ENCODE data around the gene MT1G. TPM values are rescaled to one million over a fixed set of nuclear protein-coding genes. Genes with fewer than 3 reads are reported as not detected.

The MT1G gene
- total and polyA plus RNA-seq, 4 donors, result 152 to 9,444 (median 3,398) TPM

DNA sequence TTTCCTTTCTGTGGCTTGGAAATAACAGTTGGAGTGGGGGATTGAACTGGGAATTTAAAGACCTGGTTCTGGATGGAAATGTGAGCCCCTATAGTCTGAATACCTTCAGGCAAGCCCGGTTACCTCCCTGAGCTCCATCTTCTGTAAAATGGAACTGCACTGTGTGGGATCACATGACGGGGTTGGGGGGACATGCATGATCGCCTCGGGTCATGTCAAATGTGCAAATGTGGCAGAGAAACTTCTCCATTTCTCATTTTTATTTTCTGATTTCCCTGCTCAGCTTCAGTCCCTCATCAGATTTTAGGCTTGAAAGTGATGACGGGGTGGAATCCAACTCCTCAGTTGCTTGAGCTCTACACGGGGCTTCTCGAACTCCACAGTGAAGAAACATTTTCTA lies 14.6 kb downstream of the MT1G start:
- H3K27ac ChIP-seq (ENCODE audit: low read depth in 1 of 2, low read length in 2 of 2), result no peak overlapping the region
- no peaks in the 10 kb centered on the region for H3K27me3 ChIP-seq (ENCODE audit: control insufficient read depth in 4 of 4, insufficient read depth in 4 of 4, low read length in 3 of 4)
- H3K4me1 ChIP-seq (ENCODE audit: control insufficient read depth in 4 of 4, insufficient read depth in 4 of 4, low read length in 3 of 4), result peaks cover 4 to 11% (median 6%) of the 10 kb centered on the region in 4 donors
- DNase-seq (ENCODE audit: low spot score), result no peak
- no peaks in the 10 kb centered on the region for H3K9me3 ChIP-seq (ENCODE audit: control insufficient read depth in 4 of 4, low read length in 3 of 4)
- H3K36me3 ChIP-seq (ENCODE audit: control insufficient read depth in 4 of 4, insufficient read depth in 3 of 4, low read depth in 1 of 4, low read length in 3 of 4), result no peaks in the 10 kb centered on the region
- WGBS, result 89% methylated on average over 7 of the region's 7 CpGs
- H3K4me3 ChIP-seq (ENCODE audit: low read depth in 1 of 3, low read length in 3 of 3), result no peak overlapping the region
- TF ChIP-seq, protein P1, sequence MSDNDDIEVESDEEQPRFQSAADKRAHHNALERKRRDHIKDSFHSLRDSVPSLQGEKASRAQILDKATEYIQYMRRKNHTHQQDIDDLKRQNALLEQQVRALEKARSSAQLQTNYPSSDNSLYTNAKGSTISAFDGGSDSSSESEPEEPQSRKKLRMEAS (IDR thresholded peaks at IDR 0.05), result no peak
- TF ChIP-seq HNF4G (IDR thresholded peaks at IDR 0.05), result no peak
- TF ChIP-seq, protein P2, sequence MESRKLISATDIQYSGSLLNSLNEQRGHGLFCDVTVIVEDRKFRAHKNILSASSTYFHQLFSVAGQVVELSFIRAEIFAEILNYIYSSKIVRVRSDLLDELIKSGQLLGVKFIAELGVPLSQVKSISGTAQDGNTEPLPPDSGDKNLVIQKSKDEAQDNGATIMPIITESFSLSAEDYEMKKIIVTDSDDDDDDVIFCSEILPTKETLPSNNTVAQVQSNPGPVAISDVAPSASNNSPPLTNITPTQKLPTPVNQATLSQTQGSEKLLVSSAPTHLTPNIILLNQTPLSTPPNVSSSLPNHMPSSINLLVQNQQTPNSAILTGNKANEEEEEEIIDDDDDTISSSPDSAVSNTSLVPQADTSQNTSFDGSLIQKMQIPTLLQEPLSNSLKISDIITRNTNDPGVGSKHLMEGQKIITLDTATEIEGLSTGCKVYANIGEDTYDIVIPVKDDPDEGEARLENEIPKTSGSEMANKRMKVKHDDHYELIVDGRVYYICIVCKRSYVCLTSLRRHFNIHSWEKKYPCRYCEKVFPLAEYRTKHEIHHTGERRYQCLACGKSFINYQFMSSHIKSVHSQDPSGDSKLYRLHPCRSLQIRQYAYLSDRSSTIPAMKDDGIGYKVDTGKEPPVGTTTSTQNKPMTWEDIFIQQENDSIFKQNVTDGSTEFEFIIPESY (IDR thresholded peaks at IDR 0.05), result no peak
- TF ChIP-seq, protein P3, sequence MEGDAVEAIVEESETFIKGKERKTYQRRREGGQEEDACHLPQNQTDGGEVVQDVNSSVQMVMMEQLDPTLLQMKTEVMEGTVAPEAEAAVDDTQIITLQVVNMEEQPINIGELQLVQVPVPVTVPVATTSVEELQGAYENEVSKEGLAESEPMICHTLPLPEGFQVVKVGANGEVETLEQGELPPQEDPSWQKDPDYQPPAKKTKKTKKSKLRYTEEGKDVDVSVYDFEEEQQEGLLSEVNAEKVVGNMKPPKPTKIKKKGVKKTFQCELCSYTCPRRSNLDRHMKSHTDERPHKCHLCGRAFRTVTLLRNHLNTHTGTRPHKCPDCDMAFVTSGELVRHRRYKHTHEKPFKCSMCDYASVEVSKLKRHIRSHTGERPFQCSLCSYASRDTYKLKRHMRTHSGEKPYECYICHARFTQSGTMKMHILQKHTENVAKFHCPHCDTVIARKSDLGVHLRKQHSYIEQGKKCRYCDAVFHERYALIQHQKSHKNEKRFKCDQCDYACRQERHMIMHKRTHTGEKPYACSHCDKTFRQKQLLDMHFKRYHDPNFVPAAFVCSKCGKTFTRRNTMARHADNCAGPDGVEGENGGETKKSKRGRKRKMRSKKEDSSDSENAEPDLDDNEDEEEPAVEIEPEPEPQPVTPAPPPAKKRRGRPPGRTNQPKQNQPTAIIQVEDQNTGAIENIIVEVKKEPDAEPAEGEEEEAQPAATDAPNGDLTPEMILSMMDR (IDR thresholded peaks at IDR 0.05; ENCODE audit: low read depth, low read length, missing input control), result no peak
- TF ChIP-seq JUND (IDR thresholded peaks at IDR 0.05), result no peak
- TF ChIP-seq YY1 (IDR thresholded peaks at IDR 0.05), result no peak
- no peak for TF ChIP-seq RXRA (IDR thresholded peaks at IDR 0.05)
- no peak for TF ChIP-seq FOXA1 (IDR thresholded peaks at IDR 0.05)
- TF ChIP-seq, protein P4, sequence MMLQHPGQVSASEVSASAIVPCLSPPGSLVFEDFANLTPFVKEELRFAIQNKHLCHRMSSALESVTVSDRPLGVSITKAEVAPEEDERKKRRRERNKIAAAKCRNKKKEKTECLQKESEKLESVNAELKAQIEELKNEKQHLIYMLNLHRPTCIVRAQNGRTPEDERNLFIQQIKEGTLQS (IDR thresholded peaks at IDR 0.05), result no peak
- no peak overlapping the region for H3K9ac ChIP-seq (ENCODE audit: low read depth in 1 of 2, low read length in 2 of 2)

DNA sequence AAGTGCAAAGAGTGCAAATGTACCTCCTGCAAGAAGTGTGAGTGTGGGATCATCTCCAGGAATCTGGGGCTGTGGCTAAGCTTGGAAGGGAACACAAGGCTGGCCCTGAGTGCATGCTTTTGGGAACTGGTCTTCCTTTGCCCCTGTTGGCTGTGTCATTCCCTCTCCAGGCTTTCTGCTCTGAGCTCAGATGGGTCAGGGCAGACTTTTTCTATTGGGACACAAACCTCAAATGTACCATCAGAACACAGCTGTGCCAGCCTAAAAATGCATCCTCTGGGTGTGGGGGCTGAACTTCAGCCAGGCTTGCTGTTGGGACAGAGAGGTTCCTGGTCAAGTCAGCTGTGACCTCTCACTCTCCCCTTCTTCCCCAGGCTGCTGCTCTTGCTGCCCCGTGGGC lies 15.3 kb downstream of the MT1G start:
- no peak overlapping the region for H3K4me3 ChIP-seq (ENCODE audit: low read depth in 1 of 3, low read length in 3 of 3)
- H3K4me1 ChIP-seq (ENCODE audit: control insufficient read depth in 4 of 4, insufficient read depth in 4 of 4, low read length in 3 of 4), result peaks cover 5 to 13% (median 9%) of the 10 kb centered on the region in 4 donors
- 75% methylated on average over 1 of the region's 1 CpG for whole genome bisulfite sequencing
- no peak for TF ChIP-seq NR2F2 (IDR thresholded peaks at IDR 0.05)
- TF ChIP-seq, protein P2 (IDR thresholded peaks at IDR 0.05), result no peak
- TF ChIP-seq, protein P4 (IDR thresholded peaks at IDR 0.05), result no peak
- no peak for TF ChIP-seq HNF4A (conservative IDR thresholded peaks at IDR 0.05)
- TF ChIP-seq FOXA2 (IDR thresholded peaks at IDR 0.05), result no peak
- TF ChIP-seq RAD21 (IDR thresholded peaks at IDR 0.05), result no peak
- no peak for TF ChIP-seq SP1 (IDR thresholded peaks at IDR 0.05)
- TF ChIP-seq, protein P1 (IDR thresholded peaks at IDR 0.05), result no peak
- TF ChIP-seq JUND (IDR thresholded peaks at IDR 0.05), result no peak
- TF ChIP-seq RXRA (IDR thresholded peaks at IDR 0.05), result no peak
- TF ChIP-seq HNF4G (IDR thresholded peaks at IDR 0.05), result no peak
- TF ChIP-seq TAF1 (conservative IDR thresholded peaks at IDR 0.05), result no peak
- TF ChIP-seq, protein P3 (IDR thresholded peaks at IDR 0.05; ENCODE audit: low read depth, low read length, missing input control), result no peak
- TF ChIP-seq, protein P5, sequence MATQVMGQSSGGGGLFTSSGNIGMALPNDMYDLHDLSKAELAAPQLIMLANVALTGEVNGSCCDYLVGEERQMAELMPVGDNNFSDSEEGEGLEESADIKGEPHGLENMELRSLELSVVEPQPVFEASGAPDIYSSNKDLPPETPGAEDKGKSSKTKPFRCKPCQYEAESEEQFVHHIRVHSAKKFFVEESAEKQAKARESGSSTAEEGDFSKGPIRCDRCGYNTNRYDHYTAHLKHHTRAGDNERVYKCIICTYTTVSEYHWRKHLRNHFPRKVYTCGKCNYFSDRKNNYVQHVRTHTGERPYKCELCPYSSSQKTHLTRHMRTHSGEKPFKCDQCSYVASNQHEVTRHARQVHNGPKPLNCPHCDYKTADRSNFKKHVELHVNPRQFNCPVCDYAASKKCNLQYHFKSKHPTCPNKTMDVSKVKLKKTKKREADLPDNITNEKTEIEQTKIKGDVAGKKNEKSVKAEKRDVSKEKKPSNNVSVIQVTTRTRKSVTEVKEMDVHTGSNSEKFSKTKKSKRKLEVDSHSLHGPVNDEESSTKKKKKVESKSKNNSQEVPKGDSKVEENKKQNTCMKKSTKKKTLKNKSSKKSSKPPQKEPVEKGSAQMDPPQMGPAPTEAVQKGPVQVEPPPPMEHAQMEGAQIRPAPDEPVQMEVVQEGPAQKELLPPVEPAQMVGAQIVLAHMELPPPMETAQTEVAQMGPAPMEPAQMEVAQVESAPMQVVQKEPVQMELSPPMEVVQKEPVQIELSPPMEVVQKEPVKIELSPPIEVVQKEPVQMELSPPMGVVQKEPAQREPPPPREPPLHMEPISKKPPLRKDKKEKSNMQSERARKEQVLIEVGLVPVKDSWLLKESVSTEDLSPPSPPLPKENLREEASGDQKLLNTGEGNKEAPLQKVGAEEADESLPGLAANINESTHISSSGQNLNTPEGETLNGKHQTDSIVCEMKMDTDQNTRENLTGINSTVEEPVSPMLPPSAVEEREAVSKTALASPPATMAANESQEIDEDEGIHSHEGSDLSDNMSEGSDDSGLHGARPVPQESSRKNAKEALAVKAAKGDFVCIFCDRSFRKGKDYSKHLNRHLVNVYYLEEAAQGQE (IDR thresholded peaks at IDR 0.05), result no peak
- H3K27ac ChIP-seq (ENCODE audit: low read depth in 1 of 2, low read length in 2 of 2), result no peak overlapping the region
- no peaks in the 10 kb centered on the region for H3K9me3 ChIP-seq (ENCODE audit: control insufficient read depth in 4 of 4, low read length in 3 of 4)
- no peaks in the 10 kb centered on the region for H3K27me3 ChIP-seq (ENCODE audit: control insufficient read depth in 4 of 4, insufficient read depth in 4 of 4, low read length in 3 of 4)
- H3K9ac ChIP-seq (ENCODE audit: low read depth in 1 of 2, low read length in 2 of 2), result no peak overlapping the region
- H3K36me3 ChIP-seq (ENCODE audit: control insufficient read depth in 4 of 4, insufficient read depth in 3 of 4, low read depth in 1 of 4, low read length in 3 of 4), result no peaks in the 10 kb centered on the region
- no peak for DNase-seq (ENCODE audit: low spot score)

All from liver (tissue), 9 donors.